Cerebellar nuclear complex (tissue), 1 donor: ENCODE measurements around the gene OPRL1.

Experiments used
- DNase-seq, 2 experiments: peaks; one replicate each; lab custom pipeline; 2025; lab: John Stamatoyannopoulos, UW

Gene OPRL1

DNA sequence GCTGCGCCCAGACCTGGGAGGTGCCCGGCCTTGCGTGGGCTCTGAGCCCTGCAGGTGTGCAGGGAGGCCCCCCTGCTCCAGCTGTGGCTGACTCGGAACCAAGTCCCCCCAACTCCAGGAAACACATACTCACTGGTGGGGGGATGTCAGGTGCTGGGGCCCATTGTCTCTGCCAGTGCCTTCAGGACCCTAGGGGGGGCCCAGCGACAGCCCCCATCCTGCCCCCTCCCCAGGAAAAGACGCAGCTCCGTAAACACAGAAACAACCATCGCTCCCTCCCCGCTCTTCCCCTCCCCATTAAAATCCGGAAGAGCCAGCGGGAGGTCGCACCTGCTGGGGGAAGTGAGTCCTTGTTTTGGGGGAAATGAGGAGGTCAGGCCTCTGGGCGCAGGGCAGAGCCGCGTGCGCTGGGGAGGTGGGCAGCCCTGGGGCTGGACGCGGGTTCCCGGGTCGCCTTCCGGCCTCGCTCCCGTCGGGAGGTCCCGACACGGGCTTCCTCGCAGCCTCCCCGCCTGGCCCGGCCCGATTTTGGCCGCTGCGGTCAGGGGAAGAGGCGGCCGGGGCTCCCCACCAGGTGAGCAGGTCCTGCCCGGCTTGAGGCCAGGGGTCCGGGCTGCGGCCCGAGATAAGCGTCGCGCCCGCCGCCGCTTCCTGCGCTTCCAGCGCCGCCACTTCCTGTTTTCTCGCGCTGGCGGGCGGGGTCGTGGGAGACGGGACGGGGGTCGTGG is 37.7 kb upstream of the OPRL1 start:
- no peak for DNase-seq

DNA sequence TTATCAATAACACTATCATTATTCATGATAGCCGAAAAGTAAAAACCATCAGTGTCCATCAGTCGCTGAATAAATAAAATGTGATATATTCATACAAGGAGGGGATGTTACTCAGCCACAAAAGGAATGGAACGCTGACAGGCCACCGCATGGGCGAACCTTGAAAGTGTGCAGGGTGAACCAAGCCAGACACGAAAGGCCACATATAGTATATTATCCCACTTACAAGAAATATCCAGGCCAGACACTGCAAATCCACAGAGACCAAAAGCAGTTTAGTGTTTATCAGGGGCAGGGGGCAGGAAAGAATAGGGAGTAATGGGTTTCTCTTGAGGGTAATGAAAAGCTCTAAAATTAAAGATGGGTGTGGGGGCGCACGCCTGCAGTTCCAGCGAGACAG is 36.1 kb upstream of the OPRL1 start:
- no peak for DNase-seq

DNA sequence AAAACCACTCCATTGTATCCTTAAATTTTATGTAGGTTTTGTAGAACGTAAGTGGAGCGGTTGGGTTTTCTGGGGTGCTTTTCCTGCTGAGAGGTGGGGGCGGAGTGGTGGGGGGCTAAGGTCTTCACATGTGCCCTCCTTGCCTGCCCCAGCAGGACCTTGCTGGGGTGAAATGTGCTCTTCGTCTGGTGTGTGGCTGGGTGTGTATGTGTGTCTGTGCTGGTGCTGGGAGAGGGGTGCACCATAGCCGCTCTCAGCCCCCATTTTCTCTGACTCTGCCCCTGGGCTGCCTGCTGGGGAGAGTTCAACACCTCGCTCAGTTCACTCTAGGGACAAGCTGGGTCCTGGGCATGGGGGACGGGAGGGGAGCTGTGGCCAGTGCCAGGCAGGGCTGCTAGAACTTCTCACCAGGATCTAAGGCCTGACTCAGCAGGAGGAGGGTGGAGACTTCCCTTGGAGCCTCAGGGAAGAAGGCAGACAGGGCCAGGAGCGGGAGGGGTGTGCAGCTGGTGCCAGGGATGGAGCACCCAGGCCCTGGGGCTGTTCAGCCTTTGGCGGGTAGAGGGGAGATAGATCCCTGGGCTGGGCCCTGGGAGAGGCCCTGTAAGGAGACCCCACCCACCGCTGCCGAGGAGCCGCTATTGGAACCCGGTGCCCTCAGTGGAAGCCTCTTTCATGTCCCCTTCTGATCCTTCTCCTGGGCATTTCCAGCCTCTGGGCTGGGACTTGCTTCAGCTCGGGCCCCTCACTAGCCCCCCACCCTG is 35.2 kb upstream of the OPRL1 start:
- DNase-seq: no peak

DNA sequence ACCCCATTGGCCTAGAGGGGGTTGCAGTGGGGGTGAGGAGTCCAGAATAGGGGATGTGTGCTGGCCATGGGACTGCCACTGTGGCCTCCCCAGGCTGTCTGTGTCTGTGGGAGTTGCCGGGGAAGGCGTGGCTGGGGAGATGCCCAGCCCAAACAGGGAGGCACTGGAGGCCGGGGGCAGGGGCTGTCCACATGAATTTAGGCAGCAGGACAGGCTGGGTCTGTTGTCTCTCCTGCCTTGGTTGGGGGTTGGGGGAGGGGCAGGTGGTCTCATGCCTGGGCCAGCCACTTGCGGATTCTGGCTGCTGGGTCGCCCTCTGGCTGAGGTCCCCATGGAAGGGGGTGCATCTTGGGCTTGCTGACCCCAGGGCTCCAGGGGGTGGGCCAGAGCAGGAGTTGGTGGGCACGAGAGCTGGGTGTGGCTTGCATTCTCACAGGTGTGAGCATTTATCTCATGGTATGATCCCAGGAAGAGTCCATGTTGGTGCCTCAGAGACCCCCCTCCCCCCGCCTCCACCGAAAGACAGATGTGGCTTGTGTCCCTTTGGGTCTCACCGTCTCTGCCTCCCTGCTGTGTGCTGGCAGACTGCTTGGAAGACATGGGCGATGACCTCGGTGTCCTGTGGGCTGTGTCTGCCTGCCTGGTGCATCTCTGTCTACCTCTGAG is 34.4 kb upstream of the OPRL1 start:
- no peak for DNase-seq

DNA sequence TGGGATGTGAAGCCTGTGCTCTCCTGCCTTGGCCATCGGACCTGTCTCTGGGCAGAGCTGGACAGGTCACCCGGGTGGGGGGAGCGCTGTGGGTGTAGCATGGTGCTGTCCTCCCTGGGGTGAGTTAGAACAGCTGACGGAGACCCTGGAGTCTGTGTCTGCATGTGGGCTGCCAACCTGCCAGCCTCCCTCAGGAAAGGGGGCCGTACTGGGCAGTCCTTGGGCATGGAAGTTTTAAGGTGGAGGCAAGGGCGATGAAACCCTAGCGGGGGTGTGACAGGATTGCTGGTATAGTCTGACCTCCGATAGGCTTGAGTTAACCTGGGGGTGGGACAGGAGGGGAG is 32.9 kb upstream of the OPRL1 start:
- no peak for DNase-seq

DNA sequence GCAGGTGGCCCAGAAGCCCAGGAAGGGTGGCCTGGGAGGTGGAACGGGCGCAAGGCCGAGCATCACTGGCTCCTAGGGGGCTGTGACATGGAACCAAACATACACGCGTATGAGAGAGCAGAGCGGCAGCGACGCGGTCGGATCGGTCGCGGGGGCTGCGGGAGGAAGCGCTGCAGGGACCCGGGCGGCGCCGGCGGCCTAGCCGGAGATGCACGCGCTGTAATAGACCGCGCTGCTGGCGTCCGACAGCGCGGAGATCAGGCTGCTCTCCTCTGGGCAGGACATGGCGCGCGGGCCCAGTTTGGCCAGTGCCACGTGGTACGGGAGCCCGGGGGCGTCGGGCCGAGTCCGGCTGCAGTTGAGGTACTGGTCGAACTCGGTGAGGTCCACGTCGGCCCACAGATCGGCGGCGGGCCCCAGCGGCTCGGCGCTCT is 31.9 kb upstream of the OPRL1 start:
- no peak for DNase-seq

DNA sequence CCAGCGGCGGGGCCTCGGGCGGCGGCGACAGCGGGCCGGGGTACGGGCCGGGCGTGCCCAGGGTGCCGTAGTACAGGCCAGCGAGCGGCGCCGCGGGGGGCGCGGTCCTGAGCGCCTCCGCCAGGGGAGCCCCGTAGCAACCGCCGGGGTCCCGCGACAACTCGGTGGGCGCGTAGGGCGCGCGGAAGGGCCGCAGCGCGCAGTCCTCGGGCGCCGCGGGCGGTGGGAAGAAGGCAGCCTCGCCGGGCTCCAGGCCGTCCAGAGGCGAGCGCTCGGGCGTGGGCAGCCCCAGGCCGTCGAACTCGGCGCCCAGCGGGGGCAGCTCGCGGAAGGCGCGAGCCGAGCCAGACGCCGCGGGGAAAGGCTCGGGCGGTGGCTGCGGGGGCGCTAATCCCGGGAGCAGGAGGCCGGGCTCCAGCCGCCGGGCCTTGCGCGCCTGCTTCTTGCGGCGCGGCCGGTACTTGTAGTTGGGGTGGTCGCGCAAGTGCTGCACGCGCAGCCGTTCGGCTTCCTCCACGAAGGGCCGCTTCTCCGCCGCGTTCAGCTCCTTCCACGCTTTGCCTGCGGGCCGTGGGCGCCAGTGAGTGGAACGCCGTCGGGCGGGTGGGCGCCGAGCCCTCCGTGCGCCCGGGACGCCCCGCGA is 31.4 kb upstream of the OPRL1 start:
- no peak for DNase-seq

DNA sequence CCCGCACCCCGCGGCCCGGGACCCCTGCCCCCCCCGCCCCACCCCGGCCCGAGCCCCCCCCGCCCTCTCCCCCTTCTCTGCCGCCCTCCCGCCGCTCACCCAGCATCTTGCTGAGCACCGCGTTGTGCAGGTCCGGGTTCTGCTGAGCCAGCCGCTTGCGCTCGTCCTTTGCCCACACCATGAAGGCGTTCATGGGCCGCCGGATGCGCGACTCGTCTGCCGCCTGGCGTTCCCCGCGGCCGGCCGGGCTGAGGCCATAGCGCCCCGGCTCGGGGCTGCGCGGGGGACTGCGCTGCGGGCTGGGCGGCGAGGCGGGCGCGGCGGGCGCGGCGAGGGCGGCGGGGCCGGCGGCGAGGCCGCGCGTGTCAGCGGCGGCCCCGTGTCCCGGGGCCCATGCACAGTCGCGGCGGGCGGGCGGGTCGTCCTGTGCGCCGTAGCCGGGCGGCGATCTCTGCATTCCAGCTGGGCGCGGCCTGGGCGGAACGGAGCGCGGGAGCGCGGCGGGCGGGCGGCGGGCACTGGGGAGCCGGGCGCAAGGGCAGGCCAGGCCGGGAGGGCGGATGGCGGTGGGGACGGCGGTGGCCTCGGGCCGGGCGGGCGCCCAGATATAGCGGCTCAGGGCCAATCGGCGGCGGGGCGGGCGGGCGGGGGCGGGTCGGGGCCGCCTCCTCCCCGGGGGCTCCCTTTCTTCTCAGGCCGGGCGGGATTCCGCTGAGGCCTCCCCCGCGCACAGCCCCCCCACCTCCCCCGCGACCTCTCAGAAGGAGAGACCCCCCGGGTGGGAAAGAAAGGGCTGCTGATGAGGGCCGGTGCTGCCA is 30.6 kb upstream of the OPRL1 start, which contains the start of gene SOX18:
SOX18 (minus strand) TSS at position 580 of the 818 bp plus-strand sequence; CDS start at position 457, 123 bp downstream.
- no peak for DNase-seq

DNA sequence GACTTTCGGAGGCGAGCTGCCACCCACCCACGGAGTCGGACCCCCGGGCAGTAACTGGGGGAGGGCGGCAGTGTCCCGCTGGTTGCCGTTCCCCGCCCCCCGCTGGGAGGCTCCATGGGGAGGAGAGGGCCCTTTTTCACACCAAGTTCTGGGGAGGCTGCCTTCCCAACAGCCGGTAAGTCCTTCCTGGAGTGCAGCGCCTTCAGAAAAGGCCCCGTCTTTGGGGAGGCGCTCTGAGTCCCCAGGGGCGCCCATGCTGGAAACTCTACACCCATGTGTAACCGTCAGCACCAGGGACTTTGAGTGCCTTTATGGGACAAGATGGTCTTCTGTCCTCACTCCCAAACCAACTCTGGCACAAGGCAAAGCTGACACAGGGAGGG is 30.0 kb upstream of the OPRL1 start:
- DNase-seq: no peak

DNA sequence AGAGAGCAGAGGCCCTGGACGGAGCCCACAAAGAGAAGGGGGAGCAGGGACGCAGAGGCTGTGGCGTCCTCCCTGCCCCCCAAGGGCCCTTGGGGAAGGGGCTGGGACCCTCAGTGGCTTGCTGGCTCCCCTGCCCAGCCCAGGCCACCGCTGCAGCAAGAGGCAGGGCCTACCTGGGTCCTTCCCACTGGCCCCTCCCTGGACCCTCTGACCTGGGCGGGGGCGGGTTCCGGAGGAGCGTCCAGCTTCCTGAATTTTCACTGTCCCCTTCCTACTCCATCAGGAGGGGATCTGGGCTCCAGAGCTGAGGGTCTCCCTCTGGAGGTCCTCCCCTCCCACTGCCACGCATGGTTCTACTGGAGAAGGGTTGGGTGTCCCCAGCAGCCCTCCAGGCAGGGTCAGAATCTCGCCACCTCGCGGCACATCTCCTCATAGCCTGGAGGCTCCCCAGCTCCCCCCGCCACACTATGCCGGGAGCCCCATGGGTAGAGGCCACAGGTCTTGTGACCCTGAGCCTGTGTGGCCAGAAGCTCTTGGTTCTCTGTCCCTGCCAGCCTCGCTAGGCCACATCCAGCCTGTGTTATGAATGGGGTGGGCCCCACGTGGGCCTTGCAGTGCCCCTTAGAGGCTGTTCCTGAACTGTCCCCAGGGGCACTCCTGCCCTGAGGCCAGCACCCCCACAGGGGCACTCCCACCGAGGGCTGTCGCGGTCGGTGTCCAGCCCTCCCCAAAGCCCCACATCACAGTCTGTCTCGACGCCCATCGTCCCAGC is 29.4 kb upstream of the OPRL1 start:
- DNase-seq: no peak

DNA sequence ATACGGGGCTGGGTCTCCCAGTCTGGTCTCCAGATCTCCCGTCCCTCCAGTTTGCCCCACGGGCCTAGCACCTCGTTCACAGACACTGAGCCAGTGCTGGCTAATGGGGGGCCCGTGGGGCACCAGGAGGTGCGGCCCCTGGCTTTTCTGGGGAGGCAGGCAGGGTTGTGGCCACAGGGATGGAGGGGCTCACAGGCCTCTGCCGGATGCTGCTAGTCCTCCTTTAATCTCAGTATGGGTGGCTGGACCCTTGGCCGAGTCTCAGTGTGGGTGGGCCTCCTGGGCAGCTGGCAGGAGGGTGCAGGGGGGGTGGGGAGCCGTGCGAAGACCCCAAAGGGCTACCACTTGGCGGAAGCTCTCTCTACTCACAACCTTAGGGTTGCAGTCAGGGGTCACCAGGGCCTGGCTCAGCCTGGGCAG is 28.8 kb upstream of the OPRL1 start:
- DNase-seq: no peak

DNA sequence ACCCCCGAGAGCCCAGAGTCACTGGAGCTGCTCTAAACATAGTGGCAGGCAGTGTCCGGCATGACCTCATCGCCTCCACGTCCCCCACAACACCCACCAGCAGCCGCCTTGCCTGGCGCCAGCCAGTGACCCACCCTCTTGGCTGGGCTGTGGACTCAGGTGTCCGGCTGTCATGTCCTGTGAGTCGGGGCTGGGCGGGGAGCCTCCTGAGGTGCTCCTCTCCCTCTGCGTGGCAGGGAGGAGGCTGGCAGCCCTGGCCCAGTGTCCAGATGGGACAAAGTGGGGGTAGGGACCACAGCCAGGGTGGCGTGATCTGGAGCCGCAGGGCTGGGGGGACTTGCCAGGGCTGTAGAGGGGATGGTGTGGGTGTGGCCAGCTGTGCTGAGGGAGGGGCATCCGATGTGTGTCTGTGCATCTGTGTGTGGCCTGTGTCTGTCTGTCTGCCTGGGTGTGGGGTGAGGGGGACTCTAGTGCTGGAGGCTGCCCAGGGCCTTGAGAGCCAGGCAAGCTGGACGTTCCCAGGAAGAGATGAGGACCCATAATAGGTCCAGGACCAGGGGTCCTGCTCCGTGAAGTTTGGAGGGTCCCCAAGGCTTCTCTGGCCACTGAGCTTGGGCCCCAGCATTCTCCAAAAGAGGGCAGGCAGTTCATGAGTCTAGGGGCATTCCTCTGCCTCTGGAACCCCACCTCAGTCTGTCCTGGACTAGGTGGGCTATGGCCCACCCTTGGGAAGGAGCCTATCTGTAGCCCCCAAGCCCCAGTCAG is 28.1 kb upstream of the OPRL1 start:
- no peak for DNase-seq

DNA sequence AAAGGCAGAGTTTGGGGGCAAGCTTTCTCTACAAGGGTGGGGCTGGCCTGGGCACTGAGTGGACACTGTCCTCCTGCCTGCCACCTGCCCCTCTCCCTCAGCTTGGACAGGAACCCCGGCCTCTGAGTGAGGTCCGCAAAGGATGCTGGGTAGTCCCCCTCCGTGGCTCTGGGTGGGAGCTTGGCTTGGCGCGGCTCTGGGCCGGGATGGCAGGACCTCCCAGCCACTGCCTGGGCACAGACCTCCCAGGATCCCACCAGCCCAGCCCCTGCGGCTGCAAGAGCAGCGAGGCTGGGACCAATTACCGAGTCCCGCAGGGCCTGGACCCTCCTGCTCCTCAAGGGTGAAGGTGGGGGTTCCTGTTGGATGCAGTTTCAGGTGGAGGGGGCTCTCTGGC is 27.6 kb upstream of the OPRL1 start:
- DNase-seq: no peak

DNA sequence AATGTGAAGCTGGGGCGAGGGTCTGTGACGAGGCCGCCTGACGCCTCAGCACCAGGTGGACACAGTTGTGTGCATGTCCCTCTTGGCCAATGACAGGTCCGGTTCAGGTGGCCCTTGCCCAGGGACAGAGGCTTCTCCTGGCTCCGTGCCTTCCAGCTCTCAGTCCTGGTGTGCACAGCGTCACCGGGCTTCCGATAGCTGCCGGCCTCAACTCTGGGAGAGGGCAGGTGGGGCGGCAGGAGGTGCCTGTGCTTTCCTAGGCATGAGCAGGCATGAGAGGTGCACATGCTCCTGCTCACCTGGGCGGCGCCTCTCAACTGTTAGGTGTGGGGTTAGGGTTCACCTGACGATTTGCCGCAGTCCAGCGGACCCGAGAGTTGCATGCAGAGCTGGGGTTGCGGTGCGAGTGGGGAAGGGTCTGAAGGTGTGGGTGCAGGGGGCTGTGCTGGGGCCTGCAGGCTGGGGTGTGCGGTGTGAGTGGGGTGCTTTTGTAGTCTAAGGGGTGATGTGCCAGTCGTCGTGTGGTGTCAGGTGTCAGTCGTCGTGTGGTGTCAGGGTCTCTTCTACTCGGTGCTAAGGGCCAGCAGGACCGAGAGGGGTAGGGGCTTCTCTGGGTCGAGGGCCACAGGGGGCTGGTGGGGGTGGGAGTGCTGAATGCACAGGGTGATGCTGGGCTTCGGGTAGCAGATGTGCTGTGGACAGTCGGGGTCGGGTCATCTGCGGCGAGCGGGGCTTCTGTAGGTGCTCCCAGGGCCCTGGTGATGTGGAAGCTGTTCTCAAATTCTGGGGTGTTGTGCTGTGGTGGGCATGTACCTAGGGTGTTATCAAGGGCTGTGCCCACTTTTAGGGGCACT is 26.7 kb upstream of the OPRL1 start:
- DNase-seq: no peak

DNA sequence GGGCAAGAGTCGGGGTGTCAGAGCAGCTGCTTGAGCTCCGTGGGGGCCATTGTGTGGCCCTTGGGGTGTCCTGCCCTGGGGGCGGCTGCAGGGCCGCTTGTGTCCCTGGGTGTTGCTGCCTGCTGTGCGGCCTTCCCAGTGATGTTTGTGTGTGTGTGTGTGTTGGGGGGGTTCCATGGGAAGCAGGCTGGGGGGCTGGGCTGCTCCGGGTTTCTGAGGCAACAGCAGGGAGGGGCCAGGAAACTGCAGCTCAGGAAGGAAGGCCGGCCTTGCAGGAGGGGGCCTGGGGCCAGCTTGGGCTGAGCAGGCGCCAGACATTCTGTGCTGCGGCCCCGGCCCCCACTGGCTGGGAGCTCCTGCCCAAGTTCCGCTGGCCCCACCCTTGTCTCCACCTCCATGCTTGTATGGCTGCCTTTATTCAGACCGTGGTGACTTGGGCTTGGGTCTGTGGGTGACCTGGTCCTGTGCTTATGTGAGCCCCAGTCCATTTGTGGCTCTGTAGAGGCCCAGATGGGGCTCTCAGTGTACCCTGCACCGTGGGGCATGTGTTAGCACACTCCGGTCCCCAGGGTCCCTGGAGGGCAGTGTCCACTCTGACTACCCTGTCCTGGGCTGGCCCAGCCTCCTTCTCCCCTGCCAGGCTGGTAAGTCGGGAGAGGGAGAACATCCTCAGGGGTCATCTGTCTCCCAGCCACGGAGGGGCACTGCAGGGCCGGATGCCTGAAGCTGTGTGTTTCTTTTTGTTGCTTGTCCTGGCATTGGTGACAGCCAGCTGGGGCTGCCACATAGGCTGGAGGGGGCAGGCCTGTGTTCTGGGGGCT is 25.8 kb upstream of the OPRL1 start:
- no peak for DNase-seq

DNA sequence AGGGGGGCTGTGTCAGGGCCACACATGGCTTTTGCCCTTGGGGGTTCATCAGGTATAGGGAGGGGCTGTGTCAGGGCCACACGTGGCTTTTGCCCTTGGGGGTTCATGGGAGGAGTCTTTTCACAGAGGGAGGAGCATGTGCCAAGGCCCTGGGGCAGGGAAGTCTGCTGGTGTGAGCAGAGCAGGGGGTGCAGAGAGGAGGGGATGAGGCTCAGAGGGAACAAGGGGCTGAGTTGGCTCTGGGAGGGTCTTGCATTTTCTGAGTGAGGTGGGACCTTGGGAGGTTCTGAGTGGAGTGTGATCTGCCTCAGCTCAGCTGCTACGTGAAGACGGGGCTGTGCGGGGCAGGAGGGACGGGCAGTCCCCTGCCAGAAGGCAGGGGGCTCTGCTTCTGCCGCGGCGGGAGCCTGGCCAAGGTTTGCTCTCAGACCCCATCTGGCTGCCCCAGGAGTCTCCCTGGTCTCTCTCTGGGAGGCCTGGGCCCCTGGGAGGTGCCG is 24.4 kb upstream of the OPRL1 start:
- no peak for DNase-seq

DNA sequence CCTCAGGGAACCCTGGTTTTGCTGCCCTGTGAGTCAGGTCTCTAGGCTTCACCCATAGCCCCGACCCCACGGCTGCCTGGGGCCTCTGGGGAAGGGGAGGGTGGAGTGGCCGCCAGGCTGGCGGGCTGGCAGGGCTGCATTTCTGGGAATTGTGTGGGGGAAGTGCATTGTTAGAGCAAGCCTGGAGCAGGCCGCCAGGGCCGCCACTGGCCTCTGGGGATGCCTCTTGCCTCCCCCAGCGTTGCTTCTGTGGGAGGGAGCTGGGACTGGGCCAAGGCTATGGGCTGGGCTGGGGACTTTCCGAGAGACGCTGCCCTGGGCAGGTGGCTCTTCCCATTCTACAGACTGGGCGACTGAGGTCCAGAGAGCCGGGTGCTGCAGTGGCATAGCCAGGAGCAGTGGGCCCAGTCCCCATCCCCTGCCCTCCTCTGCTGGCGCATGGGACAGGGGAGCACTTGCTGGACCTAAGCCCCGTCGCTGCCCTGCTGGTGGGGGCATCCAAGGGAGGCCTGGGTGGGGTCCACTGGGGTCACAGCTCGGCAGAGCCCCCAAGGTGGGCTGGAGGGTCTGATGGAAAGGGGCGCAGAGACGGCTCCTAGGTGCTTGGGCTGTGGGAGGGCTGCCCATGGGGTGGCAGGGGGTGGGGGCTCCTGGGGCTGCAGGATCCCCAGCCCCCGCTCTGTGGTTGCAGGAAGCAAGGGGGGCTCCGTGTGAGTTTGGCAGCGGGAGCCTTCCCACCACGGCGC is 23.8 kb upstream of the OPRL1 start:
- DNase-seq: no peak

DNA sequence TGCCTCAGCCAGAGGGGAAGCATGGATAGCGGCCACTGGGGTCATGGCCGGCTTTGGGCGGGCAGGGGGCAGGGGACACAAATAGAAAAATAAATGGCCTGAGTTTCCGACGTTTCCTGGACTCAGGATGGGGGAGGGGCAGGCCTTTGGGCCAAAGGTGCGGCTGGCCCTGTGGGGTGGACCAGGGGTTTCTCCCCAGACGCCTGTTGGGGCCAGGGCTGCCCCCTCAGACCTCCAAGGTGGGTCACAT is 23.3 kb upstream of the OPRL1 start:
- DNase-seq: no peak
